ENCODE data around the gene LRRC8D. TPM values are rescaled to one million over a fixed set of nuclear protein-coding genes. Genes with fewer than 3 reads are reported as not detected.

Gene LRRC8D
- total and polyA plus RNA-seq, 11 donors: 2.1 to 16.5 (median 8.0) TPM

DNA sequence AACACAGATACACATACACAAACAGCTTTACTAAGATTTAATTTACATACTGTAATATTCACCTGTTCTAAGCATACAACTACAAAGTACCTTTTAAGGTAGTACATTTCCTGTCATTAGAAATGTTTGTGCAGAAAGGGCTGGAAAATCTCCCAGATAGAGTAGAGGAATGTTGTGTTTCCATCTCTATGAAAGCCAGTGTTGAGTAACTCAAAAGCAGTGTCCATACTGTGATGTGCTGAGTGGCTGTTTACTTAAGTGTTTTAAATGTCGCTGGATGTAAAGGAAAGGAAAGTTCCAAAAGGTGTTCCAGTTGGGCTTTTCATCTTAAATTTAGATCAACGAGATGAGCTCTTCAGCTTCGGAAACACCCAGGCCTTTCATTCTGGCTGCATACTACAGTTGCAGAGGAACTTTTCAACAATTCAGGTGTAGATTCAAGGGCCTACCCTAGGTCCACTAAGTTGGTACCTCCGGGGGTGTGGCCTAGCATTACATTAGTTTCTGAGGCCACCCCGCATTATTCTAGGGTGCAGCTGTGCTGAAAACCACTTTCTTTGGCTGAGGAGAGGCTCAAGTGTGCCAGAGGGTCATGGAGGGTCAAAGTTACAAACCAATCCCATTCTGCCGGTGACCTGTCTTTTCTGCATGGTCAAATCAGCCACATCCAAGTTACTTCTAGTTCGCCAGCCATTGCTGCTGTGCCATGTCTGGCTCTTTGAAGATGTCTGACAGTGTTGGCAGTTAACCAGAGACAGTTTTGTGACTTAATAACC lies 78.1 kb downstream of the LRRC8D start:
- DNase-seq (no peak), ATAC-seq (no peak)
- Histone ChIP-seq H3K9me3 (no peaks in the 10 kb centered on the region), H3K27ac (no peak overlapping the region), H3K4me3 (no peak overlapping the region), H3K36me3 (no peaks in the 10 kb centered on the region), H3K27me3 (no peaks in the 10 kb centered on the region), H3K4me1 (peaks cover 0 to 39% (median 11%) of the 10 kb centered on the region in 12 donors)
- intact Hi-C loops (cut with DNase I): no loop called here
- TF ChIP-seq, protein P1, sequence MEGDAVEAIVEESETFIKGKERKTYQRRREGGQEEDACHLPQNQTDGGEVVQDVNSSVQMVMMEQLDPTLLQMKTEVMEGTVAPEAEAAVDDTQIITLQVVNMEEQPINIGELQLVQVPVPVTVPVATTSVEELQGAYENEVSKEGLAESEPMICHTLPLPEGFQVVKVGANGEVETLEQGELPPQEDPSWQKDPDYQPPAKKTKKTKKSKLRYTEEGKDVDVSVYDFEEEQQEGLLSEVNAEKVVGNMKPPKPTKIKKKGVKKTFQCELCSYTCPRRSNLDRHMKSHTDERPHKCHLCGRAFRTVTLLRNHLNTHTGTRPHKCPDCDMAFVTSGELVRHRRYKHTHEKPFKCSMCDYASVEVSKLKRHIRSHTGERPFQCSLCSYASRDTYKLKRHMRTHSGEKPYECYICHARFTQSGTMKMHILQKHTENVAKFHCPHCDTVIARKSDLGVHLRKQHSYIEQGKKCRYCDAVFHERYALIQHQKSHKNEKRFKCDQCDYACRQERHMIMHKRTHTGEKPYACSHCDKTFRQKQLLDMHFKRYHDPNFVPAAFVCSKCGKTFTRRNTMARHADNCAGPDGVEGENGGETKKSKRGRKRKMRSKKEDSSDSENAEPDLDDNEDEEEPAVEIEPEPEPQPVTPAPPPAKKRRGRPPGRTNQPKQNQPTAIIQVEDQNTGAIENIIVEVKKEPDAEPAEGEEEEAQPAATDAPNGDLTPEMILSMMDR (IDR thresholded peaks at IDR 0.05): no peak
- TF ChIP-seq POLR2A (IDR thresholded peaks at IDR 0.05): no peak
- 95 to 97% (median 96%) methylated on average over 7 of the region's 7 CpGs for WGBS, 4 donors

DNA sequence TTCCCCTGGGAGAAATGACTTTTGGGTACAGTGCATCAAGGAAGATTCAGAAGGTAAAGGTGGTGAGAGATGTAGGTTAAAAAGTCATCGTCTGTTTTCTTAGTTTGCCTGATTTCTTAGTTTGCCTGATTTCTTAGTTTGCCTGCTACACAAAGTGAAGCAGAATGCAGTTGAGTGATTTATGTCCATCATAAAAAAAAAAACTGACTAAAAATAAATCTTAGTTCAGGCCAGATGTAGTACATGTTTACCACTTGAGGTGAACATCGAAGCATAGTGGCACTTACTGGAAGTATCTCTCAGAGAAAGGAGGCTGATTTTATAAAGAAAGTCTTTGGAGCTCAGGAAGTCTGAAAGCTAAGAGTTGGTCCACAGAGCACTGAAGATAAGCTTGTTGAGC lies 79.5 kb downstream of the LRRC8D start:
- H3K4me1 ChIP-seq: peaks cover 0 to 50% (median 21%) of the 10 kb centered on the region in 12 donors
- no peaks in the 10 kb centered on the region for H3K9me3 ChIP-seq
- no peak overlapping the region for H3K4me3 ChIP-seq
- 68 to 81% (median 74%) methylated on average over 2 of the region's 2 CpGs for WGBS, 4 donors
- ATAC-seq (no peak), DNase-seq (no peak)
- intact Hi-C loops (cut with DNase I): loop anchor here in 2 of 10 donors (10.0 kb wide), 1 partner anchor 56 kb away; no protein-coding TSS in a partner anchor
- H3K36me3 ChIP-seq: no peaks in the 10 kb centered on the region
- TF ChIP-seq POLR2A (IDR thresholded peaks at IDR 0.05): no peak
- TF ChIP-seq, protein P1 (IDR thresholded peaks at IDR 0.05): no peak
- no peaks in the 10 kb centered on the region for H3K27me3 ChIP-seq
- no peak overlapping the region for H3K27ac ChIP-seq

DNA sequence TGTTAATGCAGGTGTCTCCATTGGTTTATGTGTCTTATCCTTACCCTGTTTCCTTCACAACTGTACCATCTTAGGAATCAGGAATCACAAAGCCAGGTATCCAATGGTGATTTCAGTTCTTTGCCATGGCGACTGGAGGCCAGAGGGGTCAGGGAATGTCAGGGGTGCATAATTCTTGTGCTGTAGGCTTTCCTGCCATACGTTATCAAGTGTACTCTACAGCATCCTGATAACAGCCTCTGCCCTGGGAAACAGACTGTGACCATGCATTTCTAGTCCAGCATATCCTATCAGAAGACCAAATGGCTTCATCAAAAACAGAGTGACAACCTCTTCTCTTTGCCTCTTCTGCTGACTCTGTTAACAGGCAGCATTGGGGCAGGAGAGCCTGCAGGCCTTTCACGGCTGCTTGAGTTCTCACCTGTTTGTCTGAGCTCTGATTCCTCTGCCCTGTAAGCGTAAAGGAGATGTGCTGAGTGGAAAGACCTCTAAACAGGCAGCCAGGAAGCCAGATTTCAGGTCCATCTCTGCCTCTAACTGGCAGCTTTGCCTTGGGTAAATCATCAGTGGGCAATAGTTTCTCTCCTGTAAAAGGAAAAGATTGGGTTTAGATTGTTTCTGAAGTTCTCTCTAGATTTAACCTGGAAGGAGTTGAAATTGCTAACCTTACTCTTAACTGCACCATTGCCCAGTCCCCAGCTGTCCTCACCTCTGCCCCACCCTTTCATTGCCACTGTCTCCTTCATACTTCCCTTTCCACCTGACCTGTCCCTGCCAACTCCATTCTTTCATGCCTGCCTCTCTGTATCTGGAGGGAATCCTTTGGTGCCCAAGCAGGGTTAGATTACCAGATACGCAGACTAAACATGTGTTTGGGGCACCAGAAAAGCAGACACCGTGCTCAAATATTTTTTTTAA lies 80.2 kb downstream of the LRRC8D start:
- intact Hi-C loops (cut with DNase I): loop anchor here in 2 of 10 donors (10.0 kb wide), 1 partner anchor 56 kb away; no protein-coding TSS in a partner anchor
- Histone ChIP-seq H3K27me3 (no peaks in the 10 kb centered on the region), H3K4me3 (no peak overlapping the region), H3K4me1 (peaks cover 0 to 56% (median 22%) of the 10 kb centered on the region in 12 donors), H3K9me3 (no peaks in the 10 kb centered on the region), H3K27ac (no peak overlapping the region), H3K36me3 (no peaks in the 10 kb centered on the region)
- ATAC-seq (peak in 1 of 4 donors; percentile 17), DNase-seq (no peak)
- TF ChIP-seq POLR2A (IDR thresholded peaks at IDR 0.05): no peak
- TF ChIP-seq, protein P1 (IDR thresholded peaks at IDR 0.05): no peak
- WGBS, 4 donors: 84 to 86% (median 85%) methylated on average over 6 of the region's 6 CpGs

Measured in heart left ventricle (tissue), 16 donors.